Ishikawa (cell line): Measurements from ENCODE around the gene CELSR1.

Source experiments
- MAX ChIP-seq: IDR thresholded peaks from 2 replicates; pipeline ENCODE4 v1.6.1; 2012
- RAD21 ChIP-seq: IDR thresholded peaks from 2 replicates; pipeline ENCODE4 v1.6.1; 2012; ENCODE audit warnings: low read depth
- TAF1 ChIP-seq: IDR thresholded peaks from 2 replicates; pipeline ENCODE4 v1.6.1; 2012; ENCODE audit warnings: low read depth, mild to moderate bottlenecking
- TEAD4 ChIP-seq: IDR thresholded peaks from 2 replicates; pipeline ENCODE4 v1.6.1; 2012
- YY1 ChIP-seq: IDR thresholded peaks from 2 replicates; pipeline ENCODE4 v1.6.1; 2012; ENCODE audit warnings: low read depth

GRCh38 chr22:46532416-46532815, 5.0 kb downstream of the CELSR1 start:
- TF ChIP-seq RAD21, result no peak
- TF ChIP-seq YY1, result no peak
- no peak for TF ChIP-seq MAX
- no peak for TF ChIP-seq TAF1
- no peak for TF ChIP-seq TEAD4
